Measurements from ENCODE around the gene RCE1.

Gene RCE1

GRCh38 chr11:66868082-66868725, 25.0 kb downstream of the RCE1 start:
- in situ Hi-C loops (cut with MboI; ENCODE audit: low sequenced_read_pairs), result no loop called here

GRCh38 chr11:66868726-66869566, 25.7 kb downstream of the RCE1 start:
- in situ Hi-C loops (cut with MboI; ENCODE audit: low sequenced_read_pairs), result no loop called here

- in situ Hi-C loops (cut with MboI; ENCODE audit: low sequenced_read_pairs), result no loop called here
These were observed 26.3 kb downstream of the RCE1 start for GRCh38 chr11:66869567-66869870.

GRCh38 chr11:66870131-66870530, 26.9 kb downstream of the RCE1 start:
- in situ Hi-C loops (cut with MboI; ENCODE audit: low sequenced_read_pairs), result no loop called here

GRCh38 chr11:66870616-66871520, 27.6 kb downstream of the RCE1 start:
- in situ Hi-C loops (cut with MboI; ENCODE audit: low sequenced_read_pairs), result no loop called here

GRCh38 chr11:66871521-66871901, 28.3 kb downstream of the RCE1 start:
- in situ Hi-C loops (cut with MboI; ENCODE audit: low sequenced_read_pairs), result no loop called here

GRCh38 chr11:66874232-66874631, 31.0 kb downstream of the RCE1 start:
- in situ Hi-C loops (cut with MboI; ENCODE audit: low sequenced_read_pairs), result no loop called here

- in situ Hi-C loops (cut with MboI; ENCODE audit: low sequenced_read_pairs), result no loop called here
These were observed 32.1 kb downstream of the RCE1 start for GRCh38 chr11:66875378-66875777.

- in situ Hi-C loops (cut with MboI; ENCODE audit: low sequenced_read_pairs), result no loop called here
These were observed 34.5 kb downstream of the RCE1 start for GRCh38 chr11:66877588-66878385.

GRCh38 chr11:66878474-66878873, 35.2 kb downstream of the RCE1 start:
- in situ Hi-C loops (cut with MboI; ENCODE audit: low sequenced_read_pairs), result no loop called here

GRCh38 chr11:66879000-66879399, 35.8 kb downstream of the RCE1 start:
- in situ Hi-C loops (cut with MboI; ENCODE audit: low sequenced_read_pairs), result no loop called here

GRCh38 chr11:66879583-66879982, 36.3 kb downstream of the RCE1 start:
- in situ Hi-C loops (cut with MboI; ENCODE audit: low sequenced_read_pairs), result no loop called here

- in situ Hi-C loops (cut with MboI; ENCODE audit: low sequenced_read_pairs), result no loop called here
These were observed 36.8 kb downstream of the RCE1 start for GRCh38 chr11:66879999-66880398.

GRCh38 chr11:66880496-66881450, 37.5 kb downstream of the RCE1 start:
- in situ Hi-C loops (cut with MboI; ENCODE audit: low sequenced_read_pairs), result no loop called here

- in situ Hi-C loops (cut with MboI; ENCODE audit: low sequenced_read_pairs), result no loop called here
These were observed 38.2 kb downstream of the RCE1 start for GRCh38 chr11:66881451-66881835.

- in situ Hi-C loops (cut with MboI; ENCODE audit: low sequenced_read_pairs), result no loop called here
These were observed 38.7 kb downstream of the RCE1 start for GRCh38 chr11:66881927-66882452.

GRCh38 chr11:66882561-66883015, 39.3 kb downstream of the RCE1 start:
- in situ Hi-C loops (cut with MboI; ENCODE audit: low sequenced_read_pairs), result no loop called here

GRCh38 chr11:66883016-66883965, 40.0 kb downstream of the RCE1 start:
- in situ Hi-C loops (cut with MboI; ENCODE audit: low sequenced_read_pairs), result no loop called here

All from HL-60/S4 (cell line).